Measurements from ENCODE around the gene SNAP25. TPM values are rescaled to one million over a fixed set of nuclear protein-coding genes. Genes with fewer than 3 reads are reported as not detected.

The SNAP25 gene
- total RNA-seq, 1 experiment from 2014 or later, result 0.39 TPM

- ChIA-PET CTCF (interaction anchor here (1.2 kb wide), 1 partner anchor 342 kb away, joined by 4 read pairs; no protein-coding TSS in a partner anchor), POLR2A (no interaction called here), RAD21 (ENCODE audit: low non-redundant PET in 1 of 2, low total read pairs in 2 of 2, uncharacterized antibody in 2 of 2, unreplicated experiment in 2 of 2) (no interaction called here)
- H3K4me3 ChIP-seq (replicated peaks in 1 of 2; ENCODE audit: low read depth in 1 of 2, low read length in 2 of 2), result no peak overlapping the region
- DNase-seq (ENCODE audit: low read depth, low spot score), result no peak
- no peaks in the 10 kb centered on the region for H3K36me3 ChIP-seq (ENCODE audit: control insufficient read depth in 1 of 2, insufficient read depth in 2 of 2, low read length in 2 of 2)
- intact Hi-C loops (cut with micrococcal nuclease), result no loop called here
- BruUV-seq (replicated peaks), result no TSS peak
- H3K9me2 ChIP-seq (ENCODE audit: insufficient read depth), result no peaks in the 10 kb centered on the region
- H3K4me2 ChIP-seq (ENCODE audit: low read length), result no peak overlapping the region
- TF ChIP-seq CBX3 (IDR thresholded peaks at IDR 0.05; ENCODE audit: low read depth) (no peak), ZNF274 (IDR thresholded peaks at IDR 0.05; ENCODE audit: low read depth, low read length) (no peak), POLR2A (IDR thresholded peaks at IDR 0.05; ENCODE audit: borderline replicate concordance, extremely low read depth, insufficient read depth, insufficient read length) (no peak), SP1 (IDR thresholded peaks at IDR 0.05; ENCODE audit: low read depth) (no peak), RAD21 (IDR thresholded peaks at IDR 0.05; ENCODE audit: low read depth) (no peak), CEBPB (IDR thresholded peaks at IDR 0.05; ENCODE audit: low read depth) (no peak), ELF1 (IDR thresholded peaks at IDR 0.05; ENCODE audit: borderline replicate concordance, low read depth) (no peak), SRF (IDR thresholded peaks at IDR 0.05; ENCODE audit: low read depth) (no peak), TCF7L2 (IDR thresholded peaks at IDR 0.05; ENCODE audit: borderline replicate concordance, extremely low read depth, insufficient read depth, insufficient read length) (no peak), ZFX (IDR thresholded peaks at IDR 0.05) (no peak), MAX (IDR thresholded peaks at IDR 0.05) (no peak), YY1 (IDR thresholded peaks at IDR 0.05; ENCODE audit: extremely low read depth, insufficient replicate concordance, low read depth, low read length) (no peak), EGR1 (IDR thresholded peaks at IDR 0.05; ENCODE audit: low read depth) (no peak)
- TF ChIP-seq, protein P1, sequence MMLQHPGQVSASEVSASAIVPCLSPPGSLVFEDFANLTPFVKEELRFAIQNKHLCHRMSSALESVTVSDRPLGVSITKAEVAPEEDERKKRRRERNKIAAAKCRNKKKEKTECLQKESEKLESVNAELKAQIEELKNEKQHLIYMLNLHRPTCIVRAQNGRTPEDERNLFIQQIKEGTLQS (IDR thresholded peaks at IDR 0.05), result no peak
- TF ChIP-seq, protein P2, sequence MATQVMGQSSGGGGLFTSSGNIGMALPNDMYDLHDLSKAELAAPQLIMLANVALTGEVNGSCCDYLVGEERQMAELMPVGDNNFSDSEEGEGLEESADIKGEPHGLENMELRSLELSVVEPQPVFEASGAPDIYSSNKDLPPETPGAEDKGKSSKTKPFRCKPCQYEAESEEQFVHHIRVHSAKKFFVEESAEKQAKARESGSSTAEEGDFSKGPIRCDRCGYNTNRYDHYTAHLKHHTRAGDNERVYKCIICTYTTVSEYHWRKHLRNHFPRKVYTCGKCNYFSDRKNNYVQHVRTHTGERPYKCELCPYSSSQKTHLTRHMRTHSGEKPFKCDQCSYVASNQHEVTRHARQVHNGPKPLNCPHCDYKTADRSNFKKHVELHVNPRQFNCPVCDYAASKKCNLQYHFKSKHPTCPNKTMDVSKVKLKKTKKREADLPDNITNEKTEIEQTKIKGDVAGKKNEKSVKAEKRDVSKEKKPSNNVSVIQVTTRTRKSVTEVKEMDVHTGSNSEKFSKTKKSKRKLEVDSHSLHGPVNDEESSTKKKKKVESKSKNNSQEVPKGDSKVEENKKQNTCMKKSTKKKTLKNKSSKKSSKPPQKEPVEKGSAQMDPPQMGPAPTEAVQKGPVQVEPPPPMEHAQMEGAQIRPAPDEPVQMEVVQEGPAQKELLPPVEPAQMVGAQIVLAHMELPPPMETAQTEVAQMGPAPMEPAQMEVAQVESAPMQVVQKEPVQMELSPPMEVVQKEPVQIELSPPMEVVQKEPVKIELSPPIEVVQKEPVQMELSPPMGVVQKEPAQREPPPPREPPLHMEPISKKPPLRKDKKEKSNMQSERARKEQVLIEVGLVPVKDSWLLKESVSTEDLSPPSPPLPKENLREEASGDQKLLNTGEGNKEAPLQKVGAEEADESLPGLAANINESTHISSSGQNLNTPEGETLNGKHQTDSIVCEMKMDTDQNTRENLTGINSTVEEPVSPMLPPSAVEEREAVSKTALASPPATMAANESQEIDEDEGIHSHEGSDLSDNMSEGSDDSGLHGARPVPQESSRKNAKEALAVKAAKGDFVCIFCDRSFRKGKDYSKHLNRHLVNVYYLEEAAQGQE (IDR thresholded peaks at IDR 0.05; ENCODE audit: low read depth), result no peak
- H3K9ac ChIP-seq (ENCODE audit: low read length), result no peak overlapping the region
- ATAC-seq, result no peak
- no peaks in the 10 kb centered on the region for H3K4me1 ChIP-seq (ENCODE audit: control insufficient read depth in 1 of 2, insufficient read depth in 2 of 2, low read length in 2 of 2)
- H4K20me1 ChIP-seq (ENCODE audit: insufficient read depth), result no peaks in the 10 kb centered on the region
- no peaks in the 10 kb centered on the region for H3K27me3 ChIP-seq (ENCODE audit: insufficient read depth, low read length)
- H2AFZ ChIP-seq (ENCODE audit: low read depth, low read length, poor library complexity, severe bottlenecking), result no peak overlapping the region
- no peak overlapping the region for H3K27ac ChIP-seq (ENCODE audit: low read depth, low read length)
- no peaks in the 10 kb centered on the region for H3K79me2 ChIP-seq (ENCODE audit: insufficient read depth, low read length)
- H3K9me3 ChIP-seq (ENCODE audit: control insufficient read depth in 1 of 2, insufficient read depth in 1 of 2, low read depth in 1 of 2, low read length in 2 of 2), result no peaks in the 10 kb centered on the region
These were observed 102.6 kb downstream of the SNAP25 start for GRCh38 chr20:10321138-10321717.
